ENCODE measurements around the gene PCDH1. TPM values are rescaled to one million over a fixed set of nuclear protein-coding genes. Genes with fewer than 3 reads are reported as not detected.
"Not testable (repeated sequence)": the region's sequence is repeated elsewhere in the genome, so short reads cannot be mapped to it uniquely, and the experiment has no call there.

Gene PCDH1
- total RNA-seq: 10 to 100 TPM; 24.9 to 31.3 TPM

- intact Hi-C loops (cut with DNase I): no loop called here
- Histone ChIP-seq H3K4me3 (peak within 1 kb of the TSS; percentile 37 to 46), H3K4me1 (peaks cover 60% of the 10 kb centered on the region), H3K9me3 (no peaks in the 10 kb centered on the region), H3K27ac (peak within 1 kb of the TSS; percentile 76 to 87 (median 81)), H3K27me3 (peaks cover 0 to 12% of the 10 kb centered on the region in 2 donors), H3K36me3 (replicated peaks in 1 of 2; ENCODE audit: insufficient read depth in 1 of 2, low read depth in 2 of 2) (no peaks in the 10 kb centered on the region)
- ATAC-seq (peak; percentile 66), DNase-seq (peak; percentile 50 to 66 (median 57))
- TF ChIP-seq POLR2A (IDR thresholded peaks at IDR 0.05) (peak in 2 of 3 donors; percentile 4 to 57), CTCF (IDR thresholded peaks at IDR 0.05) (no peak)
- WGBS, 2 donors: 1% methylated on average over 53 of the region's 63 CpGs; no CpG with 5 or more reads in 1 of the 2 donors
Observed at GRCh38 chr5:141878186-141878710, at the start of gene PCDH1. PCDH1 (minus strand) TSS chr5:141878410; CDS start chr5:141878262, 148 bp downstream.

GRCh38 chr5:141926434-141926833 is 48.2 kb upstream of the PCDH1 start:
- peaks cover 18% of the 10 kb centered on the region for H3K4me1 ChIP-seq
- TF ChIP-seq CTCF (IDR thresholded peaks at IDR 0.05): no peak
- TF ChIP-seq POLR2A (IDR thresholded peaks at IDR 0.05): no peak
- intact Hi-C loops (cut with DNase I): no loop called here
- H3K36me3 ChIP-seq (replicated peaks in 1 of 2; ENCODE audit: insufficient read depth in 1 of 2, low read depth in 2 of 2): peaks cover 22 to 49% of the 10 kb centered on the region in 2 donors
- H3K9me3 ChIP-seq: no peaks in the 10 kb centered on the region
- no peaks in the 10 kb centered on the region for H3K27me3 ChIP-seq
- no peak overlapping the region for H3K27ac ChIP-seq
- DNase-seq: no peak
- 78 to 79% methylated on average over 2 of the region's 2 CpGs for WGBS, 2 donors
- ATAC-seq: no peak
- no peak overlapping the region for H3K4me3 ChIP-seq

- H3K4me3 ChIP-seq: peak within 1 kb of the TSS; percentile 46 to 93
- peaks cover 3 to 26% of the 10 kb centered on the region in 2 donors for H3K36me3 ChIP-seq (replicated peaks in 1 of 2; ENCODE audit: insufficient read depth in 1 of 2, low read depth in 2 of 2)
- peaks cover 18% of the 10 kb centered on the region for H3K4me1 ChIP-seq
- DNase-seq (peak; percentile 92 to 96 (median 94)), ATAC-seq (peak; percentile 97)
- no peak for TF ChIP-seq CTCF (IDR thresholded peaks at IDR 0.05)
- TF ChIP-seq POLR2A (IDR thresholded peaks at IDR 0.05): peak; percentile 79 to 91 (median 90)
- no peaks in the 10 kb centered on the region for H3K27me3 ChIP-seq
- WGBS, 2 donors: 0% methylated on average over 43 to 53 of the region's 53 CpGs
- H3K9me3 ChIP-seq: no peaks in the 10 kb centered on the region
- intact Hi-C loops (cut with DNase I): no loop called here
- peak within 1 kb of the TSS; percentile 87 to 98 (median 94) for H3K27ac ChIP-seq
Observed at GRCh38 chr5:141923448-141924313, 45.5 kb upstream of the PCDH1 start, which contains the start of gene DELE1. DELE1 (plus strand) TSS chr5:141923871; CDS start chr5:141923942, 71 bp downstream.

GRCh38 chr5:141922827-141923447 is 44.7 kb upstream of the PCDH1 start:
- ATAC-seq; H3K9me3 ChIP-seq; H3K27me3 ChIP-seq; intact Hi-C loops (cut with DNase I); DNase-seq: not testable (repeated sequence)
- Histone ChIP-seq H3K27ac (peak overlapping the region; percentile 87 to 98 (median 94)), H3K4me1 (peaks cover 18% of the 10 kb centered on the region), H3K36me3 (replicated peaks in 1 of 2; ENCODE audit: insufficient read depth in 1 of 2, low read depth in 2 of 2) (peaks cover 3 to 19% of the 10 kb centered on the region in 2 donors), H3K4me3 (peak overlapping the region; percentile 46 to 93)
- 53 to 56% methylated on average over 28 of the region's 28 CpGs for WGBS, 2 donors

GRCh38 chr5:141920771-141921170 is 42.6 kb upstream of the PCDH1 start:
- Histone ChIP-seq H3K4me3 (no peak overlapping the region), H3K27me3 (no peaks in the 10 kb centered on the region), H3K36me3 (replicated peaks in 1 of 2; ENCODE audit: insufficient read depth in 1 of 2, low read depth in 2 of 2) (peaks cover 0 to 4% of the 10 kb centered on the region in 2 donors), H3K4me1 (peaks cover 18% of the 10 kb centered on the region), H3K27ac (no peak overlapping the region), H3K9me3 (no peaks in the 10 kb centered on the region)
- 73 to 100% methylated on average over 2 of the region's 2 CpGs for WGBS, 2 donors
- ATAC-seq: no peak
- DNase-seq: no peak
- intact Hi-C loops (cut with DNase I): no loop called here
- TF ChIP-seq CTCF (IDR thresholded peaks at IDR 0.05) (no peak), POLR2A (IDR thresholded peaks at IDR 0.05) (no peak)

Measured in body of pancreas (tissue), 4 donors.